ENCODE measurements around the gene SFXN5.
"Not testable (repeated sequence)": the region's sequence is repeated elsewhere in the genome, so short reads cannot be mapped to it uniquely, and the experiment has no call there.

SFXN5 gene

GRCh38 chr2:73071360-73072128, at the start of gene SFXN5:
SFXN5 (minus strand) TSS chr2:73071712; CDS start chr2:73071705, 7 bp downstream.
- DNase-seq: peak; percentile 96

GRCh38 chr2:73119611-73120239, 48.2 kb upstream of the SFXN5 start:
- not testable (repeated sequence) for DNase-seq

GRCh38 chr2:73117441-73117840, 45.9 kb upstream of the SFXN5 start:
- DNase-seq: no peak

GRCh38 chr2:73116182-73116960, 44.9 kb upstream of the SFXN5 start:
- DNase-seq: no peak

GRCh38 chr2:73114273-73114867, 42.9 kb upstream of the SFXN5 start:
- DNase-seq: no peak

GRCh38 chr2:73112913-73113854, 41.7 kb upstream of the SFXN5 start, which contains the start of gene RAB11FIP5:
RAB11FIP5 (minus strand) TSS chr2:73112948; CDS start chr2:73112777, 171 bp downstream.
- DNase-seq: peak; percentile 82

GRCh38 chr2:73112026-73112912, 40.8 kb upstream of the SFXN5 start:
- peak; percentile 75 for DNase-seq

GRCh38 chr2:73111073-73112025, 39.8 kb upstream of the SFXN5 start:
- DNase-seq: peak; percentile 74

GRCh38 chr2:73110168-73111072, 38.9 kb upstream of the SFXN5 start:
- DNase-seq: no peak

GRCh38 chr2:73109431-73110167, 38.1 kb upstream of the SFXN5 start:
- DNase-seq: no peak

GRCh38 chr2:73107211-73107926, 35.9 kb upstream of the SFXN5 start:
- peak; percentile 37 for DNase-seq

- DNase-seq: no peak
Measured at GRCh38 chr2:73106791-73107190, 35.3 kb upstream of the SFXN5 start.

GRCh38 chr2:73105511-73105971, 34.0 kb upstream of the SFXN5 start:
- DNase-seq: peak; percentile 50

- no peak for DNase-seq
Measured at GRCh38 chr2:73104933-73105332, 33.4 kb upstream of the SFXN5 start.

- no peak for DNase-seq
Measured at GRCh38 chr2:73103018-73103542, 31.6 kb upstream of the SFXN5 start.

- DNase-seq: no peak
Measured at GRCh38 chr2:73101626-73102256, 30.2 kb upstream of the SFXN5 start.
